Activated T-cell treated with anti-CD3 and anti-CD28 coated beads for 48 hours (primary cell): ENCODE results near the gene CPA2.

Experiments
- DNase-seq: peaks from one replicate; pipeline ENCODE4 v3.0.0-alpha.2; 2020; ENCODE audit warnings: low read depth

Gene CPA2

DNA sequence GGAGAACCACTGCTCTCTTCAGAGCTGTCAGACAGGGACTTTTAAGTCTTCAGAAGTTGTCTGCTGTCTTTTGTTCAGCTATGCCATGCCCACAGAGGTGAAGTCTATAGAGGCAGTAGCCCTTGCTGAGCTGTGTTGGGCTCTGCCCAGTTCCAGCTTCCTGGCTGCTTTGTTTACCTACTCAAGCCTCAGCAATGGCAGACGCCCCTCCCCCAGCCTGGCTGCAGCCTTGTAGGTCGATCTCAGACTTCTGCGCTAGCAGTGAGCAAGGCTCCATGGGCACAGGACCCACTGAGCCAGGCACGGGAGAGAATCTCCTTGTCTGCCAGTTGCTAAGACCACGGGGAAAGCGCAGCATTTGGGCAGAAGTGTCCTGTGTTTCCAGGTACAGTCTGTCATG is 12.1 kb upstream of the CPA2 start:
- DNase-seq = no peak

DNA sequence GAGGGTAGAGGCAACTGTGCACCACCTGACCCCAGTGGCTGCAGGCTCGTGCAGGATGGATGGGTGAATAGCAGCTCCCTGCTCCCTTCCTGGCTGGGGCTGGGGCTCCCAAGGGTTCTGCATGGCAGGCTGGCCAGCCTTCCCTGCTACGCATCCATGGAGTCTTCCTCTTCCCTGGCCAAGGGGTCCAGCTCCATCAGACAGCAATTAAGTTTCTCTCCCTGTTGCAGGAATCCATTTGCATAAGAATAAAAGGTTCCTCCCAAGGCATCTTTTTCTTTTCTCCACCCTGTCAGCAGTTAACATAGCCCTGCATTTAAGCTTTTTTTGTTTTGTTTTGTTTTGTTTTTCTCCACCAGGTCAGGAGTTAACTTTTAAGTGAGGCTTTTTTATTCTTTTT is 10.0 kb upstream of the CPA2 start:
- no peak for DNase-seq

DNA sequence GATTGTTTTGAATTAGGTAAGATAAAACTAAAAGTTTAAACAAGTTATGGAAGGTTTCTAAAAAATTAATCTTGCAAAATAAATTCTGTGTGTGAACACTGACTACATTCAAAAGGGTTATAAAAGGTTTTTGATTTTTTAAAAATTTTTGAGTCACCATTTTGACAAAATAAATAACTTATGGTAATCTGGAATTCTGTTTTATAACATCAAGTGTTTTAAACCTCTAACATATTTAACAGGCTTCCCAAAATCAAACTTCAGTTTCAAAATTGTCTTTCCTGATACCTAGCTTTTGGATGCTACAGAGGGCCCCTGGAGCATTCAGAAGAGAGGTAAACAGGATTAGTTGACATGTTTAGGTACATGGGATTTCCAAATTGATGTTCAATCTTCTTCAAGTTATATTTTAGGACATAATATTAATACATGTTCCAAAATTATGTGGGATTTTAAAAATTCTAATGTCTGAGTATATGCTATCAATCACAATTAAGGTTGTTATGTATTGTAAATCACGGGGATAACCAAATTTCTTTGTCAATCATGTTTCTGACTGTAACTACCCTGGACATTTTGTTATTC is 8.1 kb upstream of the CPA2 start:
- no peak for DNase-seq

DNA sequence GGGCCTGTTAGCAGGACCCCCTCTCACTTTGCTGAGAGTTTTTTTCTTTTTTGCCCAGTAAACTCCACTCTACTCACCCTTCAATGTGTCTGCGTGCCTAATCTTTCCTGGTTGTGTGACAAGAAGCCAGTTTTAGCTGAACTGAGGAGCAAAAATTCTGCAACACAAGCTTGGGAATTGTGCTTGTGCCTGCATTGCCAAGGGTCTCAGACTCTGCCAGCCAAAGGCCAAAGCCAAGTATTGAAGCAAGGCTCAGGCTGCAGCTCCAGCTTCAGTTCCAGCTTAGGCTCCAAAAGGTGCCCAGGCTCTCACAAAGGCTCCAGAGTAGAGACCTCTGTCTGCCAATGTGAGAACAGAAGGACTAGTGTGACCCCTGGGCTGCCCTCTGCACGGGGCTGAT is 4.2 kb upstream of the CPA2 start:
- no peak for DNase-seq

DNA sequence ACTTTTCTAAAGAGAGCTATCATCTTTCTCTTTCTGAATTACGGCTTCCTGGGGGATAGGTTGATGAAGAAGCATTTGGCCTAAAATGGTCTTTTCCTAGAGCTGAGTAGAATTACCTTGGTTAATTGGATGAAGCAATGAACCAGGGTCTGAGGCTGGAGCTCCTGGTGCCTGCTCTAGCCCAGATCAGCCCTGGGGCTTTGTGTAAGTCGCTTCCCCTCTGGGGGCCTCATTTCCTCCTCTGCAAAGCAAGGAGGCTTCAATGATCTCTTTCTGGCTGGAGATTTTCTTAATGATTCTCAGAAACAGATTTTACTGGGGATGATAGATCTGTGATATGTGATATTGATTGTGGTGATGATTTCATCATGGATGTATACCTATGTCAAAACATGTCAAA is 3.5 kb upstream of the CPA2 start:
- DNase-seq = no peak

DNA sequence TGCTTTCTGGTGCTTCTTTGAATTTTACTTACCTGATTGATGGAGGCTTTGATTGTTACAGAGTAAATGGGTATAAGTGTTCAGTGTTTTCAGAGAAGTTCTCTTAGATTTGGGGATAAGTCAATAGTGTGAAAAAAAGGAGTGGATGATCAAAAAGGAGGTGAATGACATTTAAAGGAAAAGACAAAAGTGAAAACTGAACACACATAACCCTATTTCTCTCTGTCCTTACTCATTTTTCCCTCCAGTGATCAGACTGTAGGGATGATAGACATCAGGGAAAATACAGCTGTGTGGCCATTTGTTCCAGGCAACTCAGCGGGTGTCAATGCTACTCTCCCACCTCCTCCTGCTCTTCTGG is 278 bp downstream of the CPA2 start:
- DNase-seq = no peak

DNA sequence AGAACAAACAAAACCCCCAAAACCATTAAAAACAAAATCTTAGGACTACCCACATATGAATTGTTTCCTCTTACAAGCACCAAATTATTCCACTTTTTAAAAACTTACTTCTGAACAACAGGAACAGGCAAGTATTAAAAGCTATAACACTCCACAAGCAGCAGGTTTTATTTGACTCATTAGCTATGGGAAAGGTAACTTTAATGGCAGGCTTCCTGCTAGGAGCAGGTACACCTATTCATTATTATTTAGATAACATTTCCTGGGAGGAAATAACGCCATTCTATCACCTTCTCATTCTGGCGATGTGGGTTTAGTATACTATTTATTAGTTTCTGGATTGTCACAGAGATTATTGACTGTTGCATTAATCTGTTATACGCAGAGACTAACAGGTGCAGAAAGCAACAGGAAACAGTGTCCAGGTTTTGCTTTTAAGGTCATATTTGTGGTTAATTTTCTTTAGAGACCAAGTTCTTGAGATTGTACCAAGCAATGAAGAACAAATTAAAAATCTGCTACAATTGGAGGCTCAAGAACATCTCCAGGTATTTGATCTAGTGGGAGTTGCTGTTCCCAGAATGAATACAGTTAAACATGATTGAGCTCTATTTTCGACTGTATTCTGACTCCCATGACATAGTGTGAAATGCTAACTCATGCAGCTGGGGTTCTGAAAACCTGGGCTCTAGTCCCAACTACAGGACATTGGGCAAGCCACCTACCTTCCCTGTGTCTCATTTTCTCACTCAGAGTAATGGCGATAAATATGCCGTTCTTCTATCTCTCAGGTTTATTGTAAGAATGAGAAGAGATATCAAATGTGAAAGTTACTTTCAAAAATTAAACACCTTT is 2.0 kb downstream of the CPA2 start:
- DNase-seq = no peak

DNA sequence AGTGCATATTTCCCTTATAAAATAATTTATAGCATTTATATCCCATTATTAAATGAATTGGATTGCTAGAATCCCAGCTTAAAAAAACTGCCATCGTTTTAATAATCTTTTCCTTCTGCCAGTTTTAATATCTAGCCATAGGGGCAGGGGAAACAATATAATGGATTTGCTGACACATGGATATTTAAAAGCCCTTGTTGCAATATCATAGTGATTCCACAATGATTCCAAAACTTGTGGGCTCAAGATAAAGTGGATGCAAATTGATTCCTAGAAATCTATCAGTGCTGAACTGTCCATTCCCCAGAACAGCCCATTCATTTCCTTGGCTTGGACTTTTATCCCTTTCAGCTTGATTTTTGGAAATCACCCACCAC is 2.6 kb downstream of the CPA2 start:
- DNase-seq = no peak

DNA sequence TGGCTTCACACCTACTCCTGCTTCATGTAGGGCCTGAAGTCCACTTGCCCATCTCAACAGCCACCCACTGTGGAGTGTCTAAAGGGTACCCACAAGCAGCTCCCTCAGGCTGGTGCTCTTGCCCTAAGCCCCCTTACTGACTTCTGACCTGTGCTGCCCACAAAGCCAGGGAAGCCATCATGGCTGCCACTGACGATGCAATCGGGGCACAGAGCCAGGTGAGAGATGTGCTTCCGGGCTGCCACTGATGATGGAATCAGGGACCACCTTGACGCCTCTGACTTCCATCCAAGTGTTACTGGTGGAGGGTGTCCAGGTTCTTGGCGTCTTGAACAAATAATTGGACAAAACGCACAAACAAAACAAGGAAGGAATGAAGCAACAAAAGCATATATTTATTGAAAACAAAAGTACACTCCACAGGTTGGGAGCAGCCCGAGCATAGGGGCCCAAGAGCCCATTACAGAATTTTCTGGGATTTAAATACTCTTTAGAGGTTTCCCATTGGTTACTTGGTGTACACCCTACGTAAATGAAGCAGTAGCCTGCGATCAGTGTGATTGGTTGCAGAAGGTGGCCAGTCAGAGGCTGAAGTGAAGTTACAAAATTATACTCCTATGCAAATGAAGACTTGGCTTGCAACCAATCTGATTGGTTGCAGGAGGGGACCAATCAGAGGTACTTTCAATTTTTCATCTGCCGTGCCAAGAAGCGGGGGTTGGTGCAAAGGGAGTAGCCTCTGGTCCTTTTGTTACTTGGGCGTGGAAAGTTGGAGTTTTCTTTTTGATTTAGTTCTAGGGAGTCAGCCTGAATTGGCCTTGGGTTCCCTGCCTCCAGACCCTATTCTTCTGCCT is 4.5 kb downstream of the CPA2 start:
- DNase-seq = no peak

DNA sequence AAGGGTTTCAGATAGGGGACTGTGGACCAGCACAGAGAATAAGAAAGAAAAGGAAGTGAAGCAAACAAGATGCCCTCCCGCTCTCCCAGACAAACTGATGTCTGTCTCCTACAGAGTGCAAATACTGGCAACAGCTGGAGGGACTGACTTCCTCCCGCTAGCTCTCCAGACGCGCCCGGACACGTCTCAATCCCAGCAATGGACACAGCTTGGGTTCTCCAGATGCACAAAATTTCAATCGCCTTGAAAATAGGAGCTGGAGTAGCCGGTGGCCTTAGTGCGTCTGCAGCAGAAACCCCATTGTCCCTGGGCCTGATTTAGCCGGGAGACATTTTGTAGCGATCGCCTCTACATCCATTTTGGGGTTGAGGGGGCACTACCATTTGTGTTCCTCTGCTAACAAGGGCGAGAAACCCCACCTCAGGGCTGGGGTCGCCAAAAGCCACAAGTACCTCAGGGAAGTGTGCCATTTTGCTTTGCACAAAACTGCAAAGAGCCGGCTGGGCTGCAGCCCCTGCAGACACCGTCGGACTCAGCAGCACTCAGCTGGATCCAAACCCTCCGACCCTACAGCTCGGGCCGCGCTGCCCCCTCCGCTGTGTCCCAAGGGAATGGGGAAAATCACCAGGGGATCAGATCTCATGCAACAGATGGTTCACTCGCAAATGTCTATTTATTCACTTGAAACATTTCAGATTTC is 5.9 kb downstream of the CPA2 start:
- DNase-seq = no peak

DNA sequence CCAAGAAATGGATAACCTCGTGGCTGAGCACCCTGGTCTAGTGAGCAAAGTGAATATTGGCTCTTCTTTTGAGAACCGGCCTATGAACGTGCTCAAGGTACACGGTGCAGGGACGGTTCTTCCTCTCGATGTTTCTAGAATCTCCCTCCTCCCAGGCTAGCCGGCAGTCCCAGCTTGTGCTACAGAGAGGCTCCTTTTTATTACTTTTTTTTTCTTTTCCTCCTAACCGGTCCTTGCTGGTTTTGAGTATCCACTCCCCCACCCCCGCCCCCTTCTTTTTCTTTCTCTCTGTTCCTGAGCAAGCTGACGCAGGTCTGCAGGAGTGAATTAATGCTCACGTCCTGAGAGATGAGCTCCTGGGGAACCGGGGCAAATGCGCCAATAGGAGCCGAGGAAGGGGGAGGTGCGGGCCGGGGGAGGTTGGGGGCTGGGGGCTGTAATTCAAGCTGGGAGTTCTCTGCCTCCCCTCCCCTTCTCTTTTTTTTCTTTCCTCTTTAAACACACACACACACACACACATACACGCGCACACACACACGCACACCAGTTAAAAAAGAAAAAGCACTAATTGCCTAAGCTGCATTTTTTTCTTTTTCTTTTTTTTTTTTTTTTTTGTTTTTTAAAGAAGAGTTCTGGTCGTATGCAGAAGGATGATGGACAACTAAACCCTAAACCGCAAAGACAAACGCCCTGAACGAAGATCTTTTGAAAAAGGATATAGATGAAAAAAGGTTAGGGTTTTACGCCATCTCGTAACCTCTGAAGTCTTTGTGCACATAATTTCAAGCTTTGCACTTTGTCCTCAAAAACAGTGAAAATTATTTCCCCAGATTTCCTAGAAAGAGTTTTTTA is 6.6 kb downstream of the CPA2 start:
- no peak for DNase-seq

DNA sequence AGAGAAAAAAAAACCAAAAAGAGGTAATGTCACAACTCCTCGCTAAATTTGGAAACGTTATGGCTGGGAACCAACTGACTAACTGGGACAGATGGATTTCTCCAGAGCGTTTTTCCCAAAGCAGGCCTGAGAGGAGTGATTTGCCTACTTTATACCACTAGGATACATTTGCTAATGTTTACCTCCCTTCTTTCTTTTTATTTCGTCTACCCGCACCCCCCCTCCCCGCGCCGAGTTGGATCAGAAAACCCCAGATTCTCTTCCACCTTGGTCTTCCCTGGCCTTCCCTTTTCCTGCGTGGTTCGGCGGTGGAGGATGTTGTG is 7.2 kb downstream of the CPA2 start:
- no peak for DNase-seq

DNA sequence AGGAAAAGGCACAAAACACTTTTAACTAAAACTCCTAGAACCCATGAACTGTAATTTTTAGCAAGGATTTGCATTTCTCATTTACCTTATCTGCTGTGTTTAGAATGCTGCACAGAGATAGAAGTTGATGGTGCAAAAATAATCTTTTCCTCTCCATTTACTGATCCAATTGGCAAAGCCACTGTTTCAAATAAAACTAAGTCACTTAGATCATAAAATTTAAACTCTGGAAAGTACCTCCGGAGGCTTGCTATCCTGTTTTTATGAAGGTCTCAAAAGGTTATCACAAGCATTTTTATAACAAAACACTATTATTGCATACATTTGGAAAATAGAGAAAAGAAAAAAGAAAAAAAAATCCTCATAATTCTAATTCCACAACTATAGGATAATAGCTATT is 7.6 kb downstream of the CPA2 start:
- DNase-seq = no peak

DNA sequence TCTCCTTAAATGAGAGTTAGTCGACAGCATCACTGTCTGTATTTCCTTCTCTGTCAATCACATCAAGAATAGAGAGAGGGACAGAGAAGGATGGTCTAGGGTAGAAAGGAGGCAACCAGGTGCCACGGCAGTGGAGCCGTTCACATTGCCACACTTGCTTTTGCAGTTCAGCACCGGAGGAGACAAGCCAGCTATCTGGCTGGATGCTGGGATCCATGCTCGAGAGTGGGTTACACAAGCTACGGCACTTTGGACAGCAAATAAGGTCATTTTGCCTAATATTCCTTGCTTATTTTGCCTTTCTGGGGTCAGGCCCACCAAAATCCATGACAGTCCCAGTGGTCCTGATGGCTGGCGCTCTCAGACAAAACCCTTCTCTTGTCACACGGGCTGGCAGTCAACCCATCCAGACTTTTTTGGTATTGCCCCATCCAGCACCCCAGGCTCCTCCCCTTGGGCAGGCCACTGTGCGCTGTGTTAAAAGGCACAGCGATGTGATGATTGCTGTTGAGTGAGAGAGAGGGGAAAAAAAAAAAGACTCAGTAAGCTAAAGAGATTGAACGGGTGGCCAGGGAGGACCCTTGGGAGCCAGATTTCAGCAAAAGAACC is 8.4 kb downstream of the CPA2 start:
- DNase-seq = no peak

DNA sequence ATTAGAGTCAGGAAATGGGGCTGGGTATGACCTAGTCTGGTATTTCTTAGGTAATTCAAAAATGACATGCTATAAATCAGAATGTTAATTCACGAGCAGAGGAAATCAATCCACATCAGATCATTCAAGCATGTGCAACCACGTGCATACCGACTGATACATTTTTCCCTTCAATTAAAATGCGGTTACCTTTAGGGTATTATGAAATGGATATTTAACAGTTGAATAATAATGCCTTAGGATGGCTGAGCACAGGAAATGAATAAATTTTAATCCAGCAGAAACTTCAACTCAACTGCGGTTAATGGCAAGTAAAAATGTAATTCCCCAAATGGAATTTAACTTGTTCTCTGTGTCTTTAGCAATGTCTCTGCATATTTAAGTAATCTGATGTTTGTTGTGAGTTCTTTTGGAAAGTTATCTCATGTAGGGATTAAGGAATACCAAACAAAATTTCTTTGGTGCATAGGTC is 9.2 kb downstream of the CPA2 start:
- no peak for DNase-seq

DNA sequence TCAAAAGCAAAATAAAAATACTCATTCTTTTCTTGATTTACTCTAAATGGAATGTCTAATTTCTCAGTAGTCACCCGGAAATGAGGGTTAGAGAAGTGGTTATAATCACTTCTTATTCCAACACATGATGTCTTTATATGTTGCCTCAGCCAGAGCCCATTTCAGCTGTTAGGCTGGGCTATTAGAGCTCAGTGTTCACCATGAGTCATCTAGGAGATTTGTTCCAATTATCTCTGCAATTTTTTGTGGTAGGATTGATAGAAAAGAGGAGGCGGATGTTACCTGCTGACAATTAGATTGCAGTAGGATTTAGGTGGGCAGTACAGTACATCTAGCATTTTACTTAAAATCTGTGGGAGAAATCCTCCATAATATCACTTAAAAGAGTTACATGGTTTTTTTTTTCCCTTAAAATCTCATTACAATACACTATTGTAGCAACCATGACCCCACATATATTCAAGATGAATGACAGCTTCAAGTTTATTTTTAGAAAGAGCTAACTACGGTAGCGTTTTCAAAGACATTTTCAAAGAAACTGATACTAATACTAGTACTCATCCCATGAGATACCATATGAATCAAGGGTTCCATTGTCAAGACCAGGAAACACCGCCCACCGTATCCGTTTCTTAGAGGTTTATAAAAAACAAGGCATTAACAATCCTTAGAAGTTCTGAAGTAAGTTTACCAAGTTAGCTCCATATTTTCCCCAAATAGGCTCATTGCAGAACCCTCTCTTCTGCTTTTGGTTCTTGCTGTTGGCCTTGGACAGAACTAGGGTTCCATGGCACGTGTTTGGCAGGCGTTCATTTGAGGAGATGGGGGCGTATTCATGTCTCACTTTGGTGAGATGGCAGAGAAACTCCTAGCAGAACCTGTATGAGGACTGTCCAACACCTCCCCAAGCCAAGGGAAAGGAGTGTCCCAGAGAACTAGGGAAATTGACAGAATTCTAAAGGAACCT is 10.4 kb downstream of the CPA2 start:
- peak; percentile 34 for DNase-seq

DNA sequence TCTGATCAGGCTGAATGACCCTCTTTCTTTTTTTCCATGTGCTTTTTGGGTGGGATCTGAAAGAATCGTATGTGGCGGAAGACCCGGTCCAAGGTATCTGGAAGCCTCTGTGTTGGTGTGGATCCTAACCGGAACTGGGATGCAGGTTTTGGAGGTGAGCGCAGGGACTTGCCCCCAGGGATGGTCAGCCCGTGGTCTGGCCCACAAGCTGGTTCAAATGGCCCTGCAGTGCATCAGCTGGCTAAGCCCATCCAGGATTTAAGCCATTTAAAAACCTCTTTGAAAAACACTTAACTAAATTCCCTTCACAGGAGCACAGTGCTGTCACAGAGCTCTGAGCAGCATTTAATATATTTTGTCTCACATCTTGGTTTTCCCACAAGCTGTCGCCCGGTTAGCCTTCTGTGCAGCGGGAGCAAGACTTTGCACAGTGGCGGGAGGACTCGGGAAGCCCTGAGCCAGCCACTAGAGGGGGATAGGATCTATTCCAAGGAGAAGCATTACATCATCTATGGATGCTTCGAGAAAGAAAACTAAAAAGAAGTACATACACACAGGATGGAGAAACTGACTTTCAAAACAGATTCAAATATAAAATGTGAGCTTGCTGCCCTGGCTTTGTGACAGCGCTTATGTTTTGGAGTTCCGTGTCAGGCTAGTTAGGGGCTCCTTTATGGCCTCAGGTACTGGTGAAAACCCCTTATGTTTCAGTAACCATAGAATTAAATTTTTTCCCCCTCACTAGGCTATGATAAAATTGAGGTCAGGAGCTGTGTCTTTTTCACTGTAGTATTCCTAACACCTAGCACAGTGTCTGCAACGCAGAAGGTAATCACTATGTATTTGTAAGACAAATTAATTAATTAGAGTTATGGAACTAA is 11.3 kb downstream of the CPA2 start:
- DNase-seq = no peak

DNA sequence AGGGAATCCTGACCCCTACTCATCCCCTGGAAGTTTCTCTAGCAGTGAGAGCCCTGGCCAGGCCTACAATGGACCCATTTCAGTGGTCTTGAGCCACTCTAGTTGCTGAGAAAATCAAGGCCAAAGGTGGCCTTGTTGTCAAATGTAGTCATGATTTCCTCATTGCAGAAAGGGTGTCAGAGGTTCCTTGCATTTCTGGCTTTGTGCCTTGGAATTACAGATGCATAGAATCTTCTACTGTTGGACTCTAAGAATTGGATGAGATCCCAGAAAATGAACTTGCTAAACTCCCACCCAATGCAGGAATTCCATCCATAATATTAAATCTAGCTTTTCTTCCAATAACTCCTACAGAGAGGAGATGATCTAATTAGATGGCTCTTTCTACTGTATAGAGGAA is 12.2 kb downstream of the CPA2 start:
- no peak for DNase-seq

DNA sequence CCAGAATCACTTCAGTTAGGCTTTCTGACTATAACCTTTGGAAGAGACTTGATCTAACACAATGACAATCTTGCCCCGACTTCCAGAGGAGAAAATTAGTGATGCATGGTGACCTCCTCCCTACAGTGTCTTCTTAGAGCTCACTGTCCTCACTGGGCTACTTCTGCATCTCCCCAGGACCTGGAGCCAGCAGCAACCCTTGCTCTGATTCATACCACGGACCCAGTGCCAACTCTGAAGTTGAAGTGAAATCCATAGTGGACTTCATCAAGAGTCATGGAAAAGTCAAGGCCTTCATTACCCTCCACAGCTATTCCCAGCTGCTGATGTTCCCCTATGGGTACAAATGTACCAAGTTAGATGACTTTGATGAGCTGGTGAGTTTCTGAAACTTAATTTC is 12.6 kb downstream of the CPA2 start:
- DNase-seq = no peak
